NCI-H187 (cell line): Measurements from ENCODE around the gene DISP3.

ENCODE experiments used
- DNase-seq, 2 experiments: peaks; one replicate each; lab custom pipeline; 2025; lab: John Stamatoyannopoulos, UW

The DISP3 gene

DNA sequence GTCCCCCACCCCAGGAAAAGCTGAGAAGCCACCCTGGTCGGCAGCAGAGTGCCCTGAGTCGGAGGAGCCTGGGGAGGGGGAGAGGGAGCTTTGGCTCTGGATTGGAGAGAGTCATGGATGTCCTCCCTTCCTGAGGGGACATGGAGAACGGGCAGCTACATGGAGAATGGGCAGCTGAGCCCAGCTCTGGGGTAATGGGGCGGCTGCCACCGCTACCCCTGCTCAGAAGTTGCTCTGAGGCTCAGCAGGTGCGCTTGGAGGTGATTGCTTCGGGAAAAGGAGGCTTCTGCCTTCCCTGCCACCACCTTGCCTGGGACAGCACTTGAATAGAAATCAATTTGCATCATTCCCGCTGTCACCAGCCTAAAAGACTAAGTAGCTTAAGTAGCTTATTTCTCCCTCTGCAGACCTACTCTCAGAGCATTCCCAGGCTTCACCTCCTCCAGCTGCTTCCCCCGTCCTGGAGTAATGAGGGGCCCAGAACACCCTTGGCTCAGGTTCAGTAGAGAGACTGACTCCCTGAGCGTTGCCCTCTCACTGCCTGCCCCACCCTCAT is 8.3 kb downstream of the DISP3 start:
- no peak for DNase-seq

- DNase-seq = no peak
Observed at GRCh38 chr1:11488201-11488770, 9.3 kb downstream of the DISP3 start.

GRCh38 chr1:11488966-11489625 is 10.1 kb downstream of the DISP3 start:
- DNase-seq = no peak

DNA sequence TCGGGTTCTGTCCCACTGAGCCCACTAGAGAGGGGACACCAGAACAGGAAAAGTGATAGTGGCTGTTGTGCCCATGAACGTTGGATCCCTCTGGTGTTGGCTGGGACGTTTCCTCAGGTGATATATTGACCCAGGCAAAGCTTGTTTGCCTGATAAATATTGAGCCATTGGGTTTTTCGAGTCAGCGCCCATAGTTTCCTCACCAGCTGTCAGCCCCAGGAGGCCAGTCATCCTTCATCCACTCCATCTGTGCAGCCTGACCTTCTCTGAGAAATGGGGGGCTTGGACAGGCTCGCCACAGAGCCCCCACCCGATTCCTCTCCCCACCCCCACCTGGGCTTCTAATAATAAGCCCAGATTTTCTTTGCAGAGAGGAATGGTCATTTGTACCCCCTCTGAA is 13.3 kb downstream of the DISP3 start:
- no peak for DNase-seq

GRCh38 chr1:11493972-11494655 is 15.2 kb downstream of the DISP3 start:
- no peak for DNase-seq

GRCh38 chr1:11494771-11495170 is 15.8 kb downstream of the DISP3 start:
- DNase-seq = no peak

- DNase-seq = no peak
Observed at GRCh38 chr1:11495579-11495978, 16.6 kb downstream of the DISP3 start.

- DNase-seq = no peak
Observed at GRCh38 chr1:11496551-11497080, 17.7 kb downstream of the DISP3 start.

DNA sequence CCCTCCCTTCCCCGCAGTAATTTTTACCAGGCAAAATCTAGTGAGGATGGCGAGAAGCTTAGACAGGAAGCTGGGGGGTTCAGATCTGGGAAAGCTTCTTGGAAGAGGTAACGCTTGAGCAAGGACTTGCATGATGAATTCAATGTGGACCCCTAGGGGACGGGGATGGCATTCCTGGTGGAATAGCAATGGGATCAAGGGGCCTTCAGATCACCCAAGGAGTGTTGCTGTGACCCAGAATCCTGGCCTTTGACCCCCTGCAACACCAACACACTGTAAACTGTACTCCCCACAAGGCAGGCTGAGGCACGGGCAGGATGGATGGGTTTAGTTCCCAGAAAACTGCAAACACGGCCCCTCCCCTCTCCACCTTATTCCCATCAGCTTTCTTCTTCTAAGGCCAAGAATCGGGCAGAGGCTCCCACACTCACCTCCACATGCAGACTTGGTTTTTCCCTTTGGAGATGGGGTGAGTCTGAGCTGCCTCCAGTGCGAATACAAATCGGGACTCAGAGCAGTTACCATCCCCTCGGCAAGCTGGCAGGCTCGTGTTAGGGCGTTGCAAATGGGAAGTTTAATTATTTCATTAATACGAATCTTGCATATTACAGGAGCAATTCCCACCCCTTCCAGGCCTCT is 20.1 kb downstream of the DISP3 start:
- DNase-seq = no peak

DNA sequence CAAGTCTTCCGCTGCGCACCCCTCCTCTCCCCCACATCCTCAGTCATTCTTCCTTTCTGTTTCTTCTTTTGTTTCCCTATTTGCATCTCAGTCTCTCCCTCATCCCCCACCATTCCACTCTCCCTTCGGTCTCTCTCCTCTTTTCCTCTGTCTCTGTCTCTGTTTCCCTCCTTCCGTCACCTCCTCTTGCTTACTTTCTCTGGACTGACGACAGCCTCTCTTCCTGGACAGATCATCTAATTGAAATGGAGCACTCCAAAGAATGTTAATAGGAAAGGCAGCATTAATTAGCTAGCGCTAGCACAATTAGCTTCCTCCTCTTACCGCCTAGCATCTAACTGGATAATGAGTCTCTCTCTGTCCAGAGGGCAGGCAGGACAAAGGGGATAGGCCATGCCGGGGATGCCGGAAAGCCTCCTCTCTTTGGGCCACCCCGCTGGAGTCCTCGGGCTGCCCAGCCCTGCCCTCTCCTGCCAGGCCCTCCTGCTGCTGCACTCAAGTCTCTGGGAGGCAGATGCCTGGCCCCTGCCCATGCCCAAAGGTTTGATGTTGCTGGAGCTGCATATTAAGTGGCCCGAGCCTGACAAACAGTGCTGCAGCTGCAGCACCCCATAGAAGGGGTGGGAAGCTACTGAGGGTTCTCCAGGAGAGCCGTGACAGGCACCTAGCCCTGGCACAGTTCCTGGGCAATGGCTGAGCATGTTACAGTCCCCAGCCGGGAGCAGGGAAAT is 20.8 kb downstream of the DISP3 start:
- DNase-seq = no peak

GRCh38 chr1:11500881-11501280 is 21.9 kb downstream of the DISP3 start:
- DNase-seq = no peak

DNA sequence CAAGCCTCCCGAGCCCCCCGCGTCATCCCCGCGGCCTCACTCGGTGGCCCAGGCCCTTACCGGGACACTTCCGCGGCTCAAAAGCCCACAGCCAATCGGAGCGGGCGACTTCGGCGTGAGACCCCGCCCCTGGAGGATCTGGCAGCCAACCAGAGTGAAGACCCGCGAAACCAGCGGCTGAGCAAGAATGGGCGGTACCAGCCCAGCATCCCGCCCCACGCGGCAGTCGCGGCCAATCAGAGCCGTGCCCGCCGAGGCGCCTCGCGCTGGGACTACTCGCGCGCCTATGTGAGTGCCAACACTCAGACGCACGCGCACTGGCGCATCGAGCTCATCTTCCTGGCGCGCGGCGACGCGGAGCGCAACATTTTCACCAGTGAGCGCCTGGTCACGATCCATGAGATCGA is 22.5 kb downstream of the DISP3 start:
- DNase-seq = no peak

DNA sequence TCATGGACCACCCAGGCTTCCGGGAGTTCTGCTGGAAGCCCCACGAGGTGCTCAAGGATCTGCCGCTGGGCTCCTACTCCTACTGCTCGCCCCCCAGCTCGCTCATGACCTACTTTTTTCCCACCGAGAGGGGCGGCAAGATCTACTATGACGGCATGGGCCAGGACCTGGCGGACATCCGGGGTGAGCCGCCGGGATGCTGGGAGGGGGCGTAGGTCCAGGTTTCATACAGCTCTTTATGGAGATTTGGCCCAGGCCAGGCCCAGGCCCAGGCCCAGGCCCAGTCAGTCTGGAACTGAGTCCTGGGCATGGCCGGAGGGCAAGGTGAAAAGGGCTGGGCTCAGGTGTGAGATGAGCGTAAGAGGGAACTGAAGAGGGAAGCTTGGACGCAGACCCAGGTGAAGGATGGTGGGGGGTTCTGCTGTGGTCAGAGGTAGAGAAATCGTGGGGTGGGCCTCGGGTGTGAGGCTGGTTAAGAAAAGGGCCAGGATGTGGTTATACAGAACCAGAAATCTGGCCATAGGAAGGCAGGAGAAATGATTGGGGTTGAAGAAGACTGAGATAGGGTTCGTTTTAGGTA is 23.0 kb downstream of the DISP3 start:
- no peak for DNase-seq

DNA sequence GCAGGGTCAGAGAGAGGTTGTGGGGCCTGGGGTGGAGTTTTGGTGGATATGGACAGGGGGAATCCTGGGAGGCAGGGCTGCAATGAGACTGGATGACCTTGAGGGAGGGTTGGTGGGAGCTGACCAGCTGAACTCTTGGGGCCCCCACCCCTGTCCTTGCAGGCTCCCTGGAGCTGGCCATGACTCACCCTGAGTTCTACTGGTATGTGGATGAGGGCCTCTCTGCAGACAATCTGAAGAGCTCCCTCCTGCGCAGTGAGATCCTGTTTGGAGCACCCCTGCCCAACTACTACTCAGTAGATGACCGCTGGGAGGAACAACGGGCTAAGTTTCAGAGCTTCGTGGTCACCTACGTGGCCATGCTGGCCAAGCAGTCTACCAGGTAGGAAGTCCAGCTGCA is 23.6 kb downstream of the DISP3 start:
- no peak for DNase-seq

DNA sequence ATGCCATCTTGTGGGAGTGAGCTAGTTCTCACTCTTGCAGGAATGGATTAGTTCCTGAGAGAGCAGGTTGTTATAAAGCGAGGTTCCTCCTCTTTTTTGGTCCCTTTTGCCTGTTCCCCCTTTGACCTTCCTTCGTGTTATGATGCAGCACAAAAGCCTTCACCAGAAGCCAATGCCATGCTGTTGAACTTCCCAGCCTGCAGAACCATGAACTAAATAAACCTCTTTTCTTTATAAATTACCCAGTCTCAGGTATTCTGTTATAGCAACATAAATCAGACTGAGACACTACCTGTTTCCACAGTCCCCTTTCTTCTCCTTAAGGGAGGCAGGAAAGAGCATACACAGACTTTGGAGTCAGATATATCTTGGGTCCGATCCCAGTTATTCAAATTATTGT is 25.6 kb downstream of the DISP3 start:
- no peak for DNase-seq

DNA sequence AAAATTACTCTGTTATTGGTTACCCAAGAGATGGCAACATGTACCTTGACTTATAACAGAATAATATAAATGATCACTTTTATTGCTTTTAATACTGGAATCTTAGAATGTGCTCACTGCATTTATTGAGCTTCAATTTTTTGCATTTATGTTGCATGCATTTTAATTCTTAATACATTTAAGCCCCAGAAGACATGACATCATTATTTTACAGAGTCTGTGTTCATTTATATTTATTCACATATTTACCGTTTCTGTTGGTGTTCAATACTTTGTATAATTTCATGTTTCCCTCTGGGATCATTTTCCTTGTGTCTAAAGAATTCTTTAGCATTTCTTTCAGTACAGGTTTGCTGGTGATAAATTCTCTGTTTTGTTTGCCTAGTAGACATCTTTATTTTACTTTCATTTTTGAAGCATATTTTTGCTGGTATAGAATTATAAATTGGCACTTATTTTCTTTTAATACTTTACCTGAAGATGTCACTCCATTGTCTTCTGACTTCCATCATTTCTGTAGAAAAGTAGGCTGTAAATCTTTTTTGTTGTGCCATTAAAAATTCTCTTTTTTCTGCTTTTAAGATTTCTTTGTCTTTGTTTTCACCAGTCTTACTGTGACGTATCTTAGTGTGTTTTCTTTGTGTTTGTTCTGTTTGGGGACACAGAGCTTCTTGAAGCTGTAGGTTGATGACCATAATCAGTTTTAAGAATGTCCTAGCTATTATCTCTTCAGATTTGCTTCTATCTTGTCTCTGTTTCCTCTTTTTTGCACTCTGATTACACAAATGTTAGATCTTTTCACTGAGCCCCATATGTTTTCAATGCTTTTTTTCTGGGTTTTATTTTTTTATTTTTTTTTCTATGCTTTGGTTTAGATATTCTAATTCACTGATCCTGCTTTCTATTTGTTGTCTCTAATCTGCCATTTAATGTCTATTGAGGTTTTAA is 26.9 kb downstream of the DISP3 start:
- no peak for DNase-seq

GRCh38 chr1:11507309-11507708 is 28.4 kb downstream of the DISP3 start:
- DNase-seq = no peak

- DNase-seq = no peak
Observed at GRCh38 chr1:11513681-11514080, 34.7 kb downstream of the DISP3 start.

GRCh38 chr1:11514366-11514765 is 35.4 kb downstream of the DISP3 start:
- no peak for DNase-seq
